ENCODE results near the gene UBB.

UBB gene

DNA sequence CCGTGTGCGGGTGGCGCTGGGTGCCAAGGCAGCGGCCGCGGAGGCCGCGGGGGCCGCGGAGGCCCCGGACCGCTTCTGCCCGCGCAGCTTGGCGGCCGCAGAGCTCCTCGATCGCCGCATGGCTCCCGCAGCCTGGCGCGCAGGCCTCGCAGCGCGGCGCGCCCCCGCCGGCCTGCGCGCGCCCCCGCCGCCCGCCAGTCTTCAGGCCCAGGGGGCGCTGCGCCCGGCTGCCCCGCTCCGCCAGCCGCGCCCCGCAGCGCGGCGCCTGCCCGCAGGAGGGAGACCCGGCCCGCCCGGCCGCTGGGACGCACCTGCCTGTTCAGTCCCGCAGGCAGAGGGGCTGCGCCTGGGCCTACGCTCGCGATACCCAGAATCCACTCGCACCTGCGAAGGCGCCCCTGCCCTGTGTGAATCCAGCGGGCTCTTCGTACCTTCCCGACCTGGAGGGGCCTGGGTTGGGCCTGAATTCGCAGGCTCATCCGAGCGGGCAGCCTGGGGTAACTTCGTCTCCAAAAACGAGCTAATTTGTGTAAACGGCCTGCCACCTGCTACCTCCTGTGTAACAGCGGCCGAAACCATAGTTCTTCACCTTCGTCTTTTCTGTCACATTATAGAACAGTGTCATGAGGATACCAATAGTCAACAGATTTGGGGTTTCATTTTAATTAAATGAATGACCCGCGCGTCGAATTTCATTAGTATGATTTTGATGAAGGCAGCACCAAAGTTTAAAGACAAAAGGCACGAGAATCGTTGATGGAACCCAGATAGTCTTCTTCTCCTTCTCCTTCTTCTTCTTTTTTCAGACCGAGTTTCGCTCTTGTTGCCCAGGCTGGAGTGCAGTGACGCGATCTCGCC, 27.3 kb upstream of the UBB start, which contains the start of gene CENPV:
Gene CENPV (minus strand): TSS at position 153 of the 858 bp plus-strand sequence. CDS start 33 bp downstream, at position 120.
- Mint-ChIP-seq H3K9me3 (no peaks in the 10 kb centered on the region), H3K27me3 (peaks cover 18% of the 10 kb centered on the region), H3K4me1 (peaks cover 24% of the 10 kb centered on the region), H3K4me3 (peak within 1 kb of the TSS; percentile 91), H3K27ac (peak within 1 kb of the TSS; percentile 78), H3K36me3 (peaks cover 4% of the 10 kb centered on the region)
- CTCF ChIA-PET: interaction anchor here (0.8 to 4.6 kb wide), 7 partner anchors 9 to 236 kb away, joined by 3 to 28 read pairs (median 4); no protein-coding TSS in a partner anchor
- peak; percentile 69 for DNase-seq

- no peak overlapping the region for H3K27ac Mint-ChIP-seq
- peaks cover 2% of the 10 kb centered on the region for H3K36me3 Mint-ChIP-seq
- CTCF ChIA-PET: interaction anchor here (1.2 to 1.9 kb wide), 2 partner anchors 9 to 84 kb away, joined by 4 to 6 read pairs; no protein-coding TSS in a partner anchor
- peak overlapping the region; percentile 23 for H3K4me3 Mint-ChIP-seq
- DNase-seq: no peak
- no peaks in the 10 kb centered on the region for H3K9me3 Mint-ChIP-seq
- H3K4me1 Mint-ChIP-seq: peaks cover 23% of the 10 kb centered on the region
- H3K27me3 Mint-ChIP-seq: peaks cover 25% of the 10 kb centered on the region
These were observed 26.3 kb upstream of the UBB start for GRCh38 chr17:16354585-16354984.

DNA sequence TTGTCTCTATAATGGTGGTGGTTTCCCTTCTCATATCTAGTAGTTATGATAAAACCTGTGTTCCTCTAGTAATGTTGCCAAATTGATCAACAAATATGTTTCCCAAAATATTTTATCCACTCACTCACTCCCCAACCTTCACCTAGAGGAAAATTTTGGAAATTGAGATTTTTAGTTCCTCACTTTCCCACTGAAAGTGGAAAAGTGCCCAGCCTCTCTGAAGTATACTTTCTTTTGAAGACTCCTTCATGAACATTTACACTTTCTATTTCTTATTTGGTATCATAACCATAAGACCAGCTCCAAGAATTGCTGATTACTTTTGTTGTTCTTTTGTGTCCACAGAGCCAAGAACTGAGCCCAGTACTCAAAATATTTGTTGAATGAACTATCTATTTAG, 22.5 kb upstream of the UBB start:
- no peaks in the 10 kb centered on the region for H3K9me3 Mint-ChIP-seq
- H3K4me1 Mint-ChIP-seq: peaks cover 5% of the 10 kb centered on the region
- H3K36me3 Mint-ChIP-seq: no peaks in the 10 kb centered on the region
- H3K4me3 Mint-ChIP-seq: no peak overlapping the region
- H3K27me3 Mint-ChIP-seq: peaks cover 25% of the 10 kb centered on the region
- DNase-seq: no peak
- CTCF ChIA-PET: no interaction called here
- H3K27ac Mint-ChIP-seq: no peak overlapping the region

- Mint-ChIP-seq H3K27me3 (peaks cover 15% of the 10 kb centered on the region), H3K27ac (no peak overlapping the region), H3K9me3 (no peaks in the 10 kb centered on the region), H3K4me1 (no peaks in the 10 kb centered on the region), H3K4me3 (no peak overlapping the region), H3K36me3 (no peaks in the 10 kb centered on the region)
- DNase-seq: no peak
- CTCF ChIA-PET: interaction anchor here (3.7 kb wide), 2 partner anchors 10 to 12 kb away, joined by 28 to 30 read pairs; partner anchors contain the start of gene CENPV
These were observed 19.0 kb upstream of the UBB start for GRCh38 chr17:16361874-16362273.

DNA sequence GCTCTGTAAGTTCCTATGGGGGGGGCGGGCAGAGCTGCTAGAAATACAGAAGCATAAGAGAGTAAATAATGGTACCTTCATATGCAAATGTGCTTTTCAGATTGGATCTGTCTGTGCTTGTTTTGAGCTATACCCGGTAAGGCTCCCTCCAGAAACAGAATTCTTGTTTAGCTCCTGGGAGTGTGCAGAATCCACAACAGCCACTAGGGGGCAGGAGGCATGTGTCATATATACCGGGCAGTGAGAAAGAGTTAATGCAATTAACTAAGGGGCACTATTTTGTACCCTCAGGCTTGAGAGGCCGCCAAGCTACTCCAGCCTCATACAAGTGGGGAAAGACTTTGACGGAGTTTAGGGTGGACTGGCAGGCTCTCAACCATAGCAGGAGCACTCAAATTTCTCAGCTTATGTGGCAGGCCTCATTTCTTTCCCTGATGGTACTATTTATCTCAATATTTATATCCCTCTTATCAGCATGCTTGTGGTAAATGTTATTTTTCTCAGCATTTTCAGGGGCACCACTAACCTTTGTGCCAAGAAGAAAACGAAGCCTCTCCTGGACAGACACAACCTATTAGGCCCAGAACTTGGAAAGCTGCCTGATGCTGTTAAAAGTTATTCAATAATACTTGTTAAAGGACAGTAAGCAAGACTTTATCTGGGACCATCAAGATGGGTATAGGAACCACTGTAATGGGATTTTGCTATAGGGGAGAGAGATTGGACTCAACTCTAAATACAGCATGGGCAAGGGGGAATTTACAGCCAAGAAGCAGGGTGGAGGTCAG, 16.9 kb upstream of the UBB start:
- CTCF ChIA-PET: interaction anchor here (0.7 to 4.4 kb wide), 25 partner anchors 9 to 228 kb away, joined by 3 to 58 read pairs (median 5); partner anchors contain the start of genes CENPV, TRPV2 and UBB
- H3K4me1 Mint-ChIP-seq: no peaks in the 10 kb centered on the region
- peak; percentile 85 for DNase-seq
- peaks cover 12% of the 10 kb centered on the region for H3K27me3 Mint-ChIP-seq
- no peak overlapping the region for H3K27ac Mint-ChIP-seq
- no peak overlapping the region for H3K4me3 Mint-ChIP-seq
- H3K9me3 Mint-ChIP-seq: no peaks in the 10 kb centered on the region
- no peaks in the 10 kb centered on the region for H3K36me3 Mint-ChIP-seq

GRCh38 chr17:16364625-16365024, 16.3 kb upstream of the UBB start:
- Mint-ChIP-seq H3K27ac (no peak overlapping the region), H3K36me3 (no peaks in the 10 kb centered on the region), H3K4me1 (no peaks in the 10 kb centered on the region), H3K27me3 (peaks cover 8% of the 10 kb centered on the region), H3K4me3 (no peak overlapping the region), H3K9me3 (no peaks in the 10 kb centered on the region)
- CTCF ChIA-PET: interaction anchor here (1.0 to 4.4 kb wide), 11 partner anchors 9 to 158 kb away, joined by 3 to 58 read pairs (median 13); partner anchors contain the start of genes CENPV, TRPV2 and UBB
- no peak for DNase-seq

- Mint-ChIP-seq H3K27me3 (peaks cover 8% of the 10 kb centered on the region), H3K36me3 (no peaks in the 10 kb centered on the region), H3K4me1 (no peaks in the 10 kb centered on the region), H3K9me3 (no peaks in the 10 kb centered on the region), H3K4me3 (no peak overlapping the region), H3K27ac (no peak overlapping the region)
- no peak for DNase-seq
- CTCF ChIA-PET: interaction anchor here (4.7 kb wide), 1 partner anchor 8 kb away, joined by 30 read pairs; no protein-coding TSS in a partner anchor
These were observed 9.1 kb upstream of the UBB start for GRCh38 chr17:16371742-16372141.

DNA sequence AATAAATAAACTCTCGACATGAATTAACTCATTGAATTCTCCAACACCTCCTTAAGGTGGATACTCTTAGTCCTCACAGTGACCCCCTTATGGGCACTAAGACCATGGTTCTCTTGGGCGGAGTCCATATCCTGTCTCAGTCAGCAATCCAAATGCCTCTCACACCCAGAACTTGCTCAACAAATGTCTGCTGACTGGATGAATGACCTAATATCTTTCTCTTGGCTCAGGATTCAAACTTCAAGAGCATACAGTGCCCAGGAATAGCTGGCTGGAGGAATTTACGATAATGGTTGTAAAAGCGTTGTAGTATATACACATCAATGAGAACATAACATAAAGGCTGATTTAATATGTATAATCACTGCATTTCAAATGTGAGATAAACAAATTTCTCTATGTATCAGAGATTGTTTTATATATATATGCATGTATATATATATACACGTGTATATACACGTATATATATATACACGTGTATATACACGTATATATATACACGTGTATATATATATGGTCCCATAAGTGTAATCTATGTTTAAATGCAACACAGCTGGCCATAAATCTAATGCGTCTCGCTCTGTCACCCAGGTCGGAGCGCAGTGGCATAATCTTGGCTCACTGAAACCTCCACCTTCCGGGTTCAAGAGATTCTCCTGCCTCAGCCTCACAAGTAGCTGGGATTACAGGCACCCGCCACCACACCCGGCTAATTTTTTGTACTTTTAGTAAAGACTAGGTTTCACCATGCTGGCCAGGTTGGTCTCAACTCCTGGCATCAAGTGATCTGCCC, 6.5 kb upstream of the UBB start:
- no peak for DNase-seq
- Mint-ChIP-seq H3K36me3 (no peaks in the 10 kb centered on the region), H3K4me3 (no peak overlapping the region), H3K27ac (no peak overlapping the region), H3K27me3 (peaks cover 15% of the 10 kb centered on the region), H3K4me1 (no peaks in the 10 kb centered on the region), H3K9me3 (no peaks in the 10 kb centered on the region)
- CTCF ChIA-PET: interaction anchor here (1.0 to 4.7 kb wide), 2 partner anchors 11 to 41 kb away, joined by 3 to 30 read pairs; partner anchors contain the start of gene TRPV2

DNA sequence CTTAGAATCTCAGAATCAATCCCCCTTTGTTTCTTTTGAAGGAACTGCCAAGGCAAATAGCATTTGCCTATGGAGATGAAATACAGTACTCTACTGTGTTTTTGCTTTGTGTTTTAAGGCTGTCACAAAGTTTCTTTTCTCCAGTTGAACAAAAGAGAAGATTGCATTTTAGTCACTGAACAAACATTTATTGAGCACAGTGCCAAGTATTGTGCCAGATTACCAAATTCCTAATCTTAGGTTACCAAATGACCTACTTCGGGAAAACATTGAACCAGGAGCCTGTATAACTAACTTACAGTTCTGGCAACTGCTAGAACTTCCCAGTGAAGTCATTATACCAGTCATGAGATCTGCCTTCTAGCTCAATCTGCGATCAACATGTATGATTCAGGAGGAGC, 3.0 kb upstream of the UBB start:
- H3K27ac Mint-ChIP-seq: no peak overlapping the region
- peaks cover 20% of the 10 kb centered on the region for H3K27me3 Mint-ChIP-seq
- H3K4me1 Mint-ChIP-seq: peaks cover 20% of the 10 kb centered on the region
- no peak for DNase-seq
- peaks cover 1% of the 10 kb centered on the region for H3K9me3 Mint-ChIP-seq
- CTCF ChIA-PET: interaction anchor here (2.7 kb wide), 1 partner anchor 14 kb away, joined by 8 read pairs; no protein-coding TSS in a partner anchor
- no peak overlapping the region for H3K4me3 Mint-ChIP-seq
- peaks cover 21% of the 10 kb centered on the region for H3K36me3 Mint-ChIP-seq

- H3K9me3 Mint-ChIP-seq: peaks cover 1% of the 10 kb centered on the region
- CTCF ChIA-PET: interaction anchor here (2.7 kb wide), 1 partner anchor 15 kb away, joined by 8 read pairs; no protein-coding TSS in a partner anchor
- H3K27me3 Mint-ChIP-seq: peaks cover 13% of the 10 kb centered on the region
- peaks cover 28% of the 10 kb centered on the region for H3K4me1 Mint-ChIP-seq
- peaks cover 29% of the 10 kb centered on the region for H3K36me3 Mint-ChIP-seq
- no peak overlapping the region for H3K4me3 Mint-ChIP-seq
- peak overlapping the region; percentile 33 for H3K27ac Mint-ChIP-seq
- no peak for DNase-seq
These were observed 2.1 kb upstream of the UBB start for GRCh38 chr17:16378636-16379282.

DNA sequence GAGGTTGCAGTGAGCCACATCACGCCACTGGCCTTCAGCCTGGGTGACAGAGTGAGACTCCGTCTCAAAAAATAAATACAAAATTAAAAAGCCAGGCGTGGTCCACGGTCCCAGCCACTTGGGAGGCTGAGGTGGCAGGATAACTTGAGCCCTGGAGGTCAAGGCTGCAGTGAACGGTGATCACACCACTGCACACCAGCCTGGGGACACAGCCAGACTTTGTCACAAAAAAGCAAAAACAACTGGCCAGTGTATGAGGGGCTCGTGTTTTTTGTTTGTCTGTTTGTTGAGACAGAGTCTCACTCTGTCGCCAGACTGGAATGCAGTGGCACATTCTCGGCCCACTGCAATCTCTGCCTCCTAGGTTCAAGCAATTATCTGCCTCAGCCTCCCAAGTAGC, 1.2 kb upstream of the UBB start:
- H3K4me3 Mint-ChIP-seq: no peak overlapping the region
- H3K4me1 Mint-ChIP-seq: peaks cover 36% of the 10 kb centered on the region
- no peak for DNase-seq
- CTCF ChIA-PET: interaction anchor here (1.8 kb wide), 1 partner anchor 36 kb away, joined by 7 read pairs; the partner anchor contains the start of gene TRPV2
- H3K9me3 Mint-ChIP-seq: peaks cover 1% of the 10 kb centered on the region
- no peak overlapping the region for H3K27ac Mint-ChIP-seq
- H3K27me3 Mint-ChIP-seq: peaks cover 13% of the 10 kb centered on the region
- H3K36me3 Mint-ChIP-seq: peaks cover 37% of the 10 kb centered on the region

DNA sequence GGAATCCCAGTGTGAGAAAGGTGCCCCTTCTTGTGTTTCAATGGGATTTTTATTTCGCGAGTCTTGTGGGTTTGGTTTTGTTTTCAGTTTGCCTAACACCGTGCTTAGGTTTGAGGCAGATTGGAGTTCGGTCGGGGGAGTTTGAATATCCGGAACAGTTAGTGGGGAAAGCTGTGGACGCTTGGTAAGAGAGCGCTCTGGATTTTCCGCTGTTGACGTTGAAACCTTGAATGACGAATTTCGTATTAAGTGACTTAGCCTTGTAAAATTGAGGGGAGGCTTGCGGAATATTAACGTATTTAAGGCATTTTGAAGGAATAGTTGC, 567 bp downstream of the UBB start:
- Mint-ChIP-seq H3K4me3 (peak overlapping the region; percentile 89), H3K27me3 (peaks cover 14% of the 10 kb centered on the region), H3K4me1 (peaks cover 43% of the 10 kb centered on the region), H3K36me3 (peaks cover 37% of the 10 kb centered on the region), H3K27ac (peak overlapping the region; percentile 93), H3K9me3 (peaks cover 1% of the 10 kb centered on the region)
- CTCF ChIA-PET: interaction anchor here (1.8 to 2.8 kb wide), 2 partner anchors 17 to 34 kb away, joined by 7 to 15 read pairs; partner anchors contain the start of gene TRPV2
- DNase-seq: no peak

DNA sequence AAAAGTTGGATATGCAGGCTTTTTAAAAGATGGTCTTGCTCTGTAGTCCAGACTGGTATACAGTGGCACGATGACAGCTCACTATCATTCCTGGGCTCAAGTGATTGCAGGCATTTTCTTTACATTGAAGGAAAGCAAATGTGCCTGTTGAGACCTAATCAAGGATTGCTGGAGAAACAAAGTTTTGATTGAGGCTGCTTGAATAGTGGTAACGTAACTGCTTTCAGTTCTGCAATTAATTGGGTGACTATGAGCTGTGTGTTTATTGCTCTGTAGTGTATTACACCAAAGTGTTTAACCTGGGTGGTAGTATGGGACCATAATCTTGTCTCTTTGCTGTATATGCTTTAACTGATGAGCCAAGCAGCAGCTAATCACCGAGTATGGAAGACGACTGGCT, 2.3 kb downstream of the UBB start:
- CTCF ChIA-PET: interaction anchor here (1.1 to 2.8 kb wide), 3 partner anchors 19 to 32 kb away, joined by 4 to 15 read pairs (median 5); partner anchors contain the start of gene TRPV2
- DNase-seq: no peak
- H3K27me3 Mint-ChIP-seq: peaks cover 23% of the 10 kb centered on the region
- H3K4me1 Mint-ChIP-seq: peaks cover 55% of the 10 kb centered on the region
- peak overlapping the region; percentile 58 for H3K27ac Mint-ChIP-seq
- H3K36me3 Mint-ChIP-seq: peaks cover 37% of the 10 kb centered on the region
- peak overlapping the region; percentile 89 for H3K4me3 Mint-ChIP-seq
- peaks cover 1% of the 10 kb centered on the region for H3K9me3 Mint-ChIP-seq
